Activated naive CD8-positive, alpha-beta T cell (primary cell): ENCODE data around the gene SPTBN2.

Experiments used
- H3K27ac Mint-ChIP-seq: one replicate; pipeline ENCODE4 v1.8.0; 2021; ENCODE audit warnings: mixed read lengths
- H3K27me3 Mint-ChIP-seq: one replicate; pipeline ENCODE4 v1.8.0; 2021; ENCODE audit warnings: mixed read lengths
- H3K36me3 Mint-ChIP-seq: one replicate; pipeline ENCODE4 v1.8.0; 2021; ENCODE audit warnings: mixed read lengths
- H3K4me1 Mint-ChIP-seq: one replicate; pipeline ENCODE4 v1.8.0; 2021; ENCODE audit warnings: low read depth, mixed read lengths
- H3K4me3 Mint-ChIP-seq: one replicate; pipeline ENCODE4 v1.8.0; 2021; ENCODE audit warnings: mild to moderate bottlenecking, mixed read lengths
- H3K9me3 Mint-ChIP-seq: one replicate; pipeline ENCODE4 v1.8.0; 2021; ENCODE audit warnings: low read depth, mixed read lengths

The SPTBN2 gene

DNA sequence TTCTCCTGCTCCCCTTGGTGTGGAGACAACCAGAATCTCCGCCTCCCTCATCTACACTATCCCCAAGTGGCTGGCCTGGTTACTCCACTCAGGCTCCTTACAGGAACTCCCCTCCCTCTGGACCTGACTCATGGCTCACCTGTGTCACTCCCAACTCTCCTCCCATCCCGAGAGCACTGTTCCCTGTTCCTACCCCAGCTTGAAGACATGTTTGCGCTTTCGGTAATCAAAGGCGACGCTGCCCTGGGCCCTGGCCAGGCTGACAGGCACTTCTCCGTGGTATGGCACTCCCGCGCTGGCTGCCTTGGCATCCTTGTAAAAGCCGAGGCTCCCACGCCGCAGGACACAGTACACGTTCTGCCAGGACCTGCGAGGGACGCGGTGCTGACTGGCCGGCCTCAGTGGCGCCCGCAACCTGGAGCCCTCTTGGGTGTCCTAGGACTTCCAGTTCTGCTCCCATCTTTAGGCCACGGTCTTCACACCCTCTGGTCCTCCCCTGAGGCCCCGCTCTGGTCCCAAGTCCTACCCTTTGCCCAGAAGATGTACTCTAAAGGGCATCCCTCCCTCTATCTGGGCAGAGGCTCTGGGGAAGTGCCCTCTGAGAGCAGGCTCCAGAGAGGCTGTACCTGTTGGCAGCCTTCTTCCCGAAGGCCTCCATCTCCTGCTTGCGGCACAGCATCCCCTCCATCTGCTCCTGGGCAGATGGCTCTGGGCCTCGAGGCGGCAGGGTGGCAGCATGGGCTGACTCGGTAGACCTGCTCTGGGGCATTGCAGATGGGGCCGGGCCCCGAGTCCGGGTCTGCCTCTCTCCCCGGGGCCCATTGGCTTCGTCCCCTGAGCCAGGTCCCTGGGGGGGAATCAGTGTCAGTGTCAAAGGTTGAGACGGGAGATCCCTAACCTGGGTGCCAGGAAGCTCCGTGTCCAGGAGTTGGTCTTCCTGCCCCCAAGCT is 41.9 kb downstream of the SPTBN2 start:
- Mint-ChIP-seq H3K36me3 (no peaks in the 10 kb centered on the region), H3K27ac (no peak overlapping the region), H3K9me3 (no peaks in the 10 kb centered on the region), H3K27me3 (no peaks in the 10 kb centered on the region), H3K4me1 (no peaks in the 10 kb centered on the region), H3K4me3 (no peak overlapping the region)

DNA sequence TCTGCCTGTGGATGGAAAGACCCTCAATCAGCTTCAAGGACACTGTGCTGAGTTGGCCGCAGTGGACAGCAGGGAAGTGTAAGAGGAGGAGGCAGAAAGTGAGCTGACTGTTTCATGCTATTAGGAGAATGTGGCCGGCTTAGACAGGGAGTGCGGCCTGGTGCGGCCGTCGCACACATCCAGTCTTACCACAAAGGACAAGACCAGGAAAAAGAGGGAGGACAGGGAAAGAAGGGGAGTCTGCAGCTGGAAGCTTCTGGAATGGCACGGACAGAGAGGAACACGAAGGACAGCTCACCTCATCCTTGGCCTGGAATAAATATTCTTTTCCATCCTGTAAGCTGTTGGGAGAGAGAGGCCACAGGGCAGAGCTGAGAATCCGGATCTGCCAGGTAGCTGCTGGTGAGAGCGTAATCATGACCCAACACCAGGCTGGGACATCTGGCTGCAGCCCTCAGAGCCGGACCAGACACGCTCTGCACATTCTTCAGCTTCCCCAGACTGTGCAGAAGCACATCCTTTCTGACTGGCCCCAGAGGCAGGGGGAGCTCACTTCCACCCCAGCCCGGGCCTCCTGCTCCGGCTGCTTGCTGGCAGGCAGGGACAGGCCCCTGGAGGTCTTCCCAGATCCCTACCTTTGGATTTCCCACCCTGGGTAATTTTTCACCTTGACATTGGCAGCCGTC is 42.8 kb downstream of the SPTBN2 start:
- Mint-ChIP-seq H3K4me3 (no peak overlapping the region), H3K27me3 (no peaks in the 10 kb centered on the region), H3K36me3 (no peaks in the 10 kb centered on the region), H3K9me3 (no peaks in the 10 kb centered on the region), H3K4me1 (no peaks in the 10 kb centered on the region), H3K27ac (no peak overlapping the region)

DNA sequence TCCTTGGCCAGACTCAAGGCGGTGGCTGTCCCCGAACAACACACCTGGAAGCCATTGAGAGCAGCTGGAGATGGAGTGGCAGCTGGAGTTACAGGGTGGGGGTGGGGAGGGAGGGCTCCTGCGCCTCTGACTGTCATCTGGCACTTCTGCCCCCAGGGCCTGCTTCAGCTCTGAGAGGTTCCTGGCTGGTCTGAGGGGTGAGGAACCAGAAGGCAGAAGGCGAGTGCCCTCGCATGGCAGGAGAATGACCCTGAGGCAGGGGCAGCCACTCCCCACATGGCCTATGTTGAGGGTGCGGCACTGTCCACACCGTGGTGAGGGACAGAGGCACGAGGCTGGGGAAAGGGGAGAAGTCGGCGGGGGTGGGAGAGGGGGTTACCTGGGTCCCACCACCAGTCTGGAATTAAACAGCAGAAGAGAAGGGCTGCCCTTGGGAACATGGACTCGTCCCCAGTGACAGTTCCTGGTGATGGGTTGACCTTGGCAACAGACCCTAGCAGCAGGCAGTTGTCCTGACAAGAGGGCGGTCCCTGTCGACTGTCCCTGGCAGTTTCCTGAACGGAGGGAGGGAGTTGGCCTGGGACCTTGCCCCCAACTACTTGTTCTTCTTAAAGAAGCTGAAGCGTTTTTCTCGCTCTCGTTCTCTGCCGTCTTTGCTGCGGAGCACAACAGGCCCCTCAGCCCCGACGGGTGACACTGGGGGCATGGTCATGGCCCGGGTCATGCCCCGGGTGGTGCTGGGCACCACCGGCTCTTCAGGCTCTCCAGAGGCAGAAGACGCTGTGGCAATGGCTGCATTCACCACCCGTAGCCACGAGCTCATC is 43.5 kb downstream of the SPTBN2 start:
- no peak overlapping the region for H3K4me3 Mint-ChIP-seq
- H3K9me3 Mint-ChIP-seq, result no peaks in the 10 kb centered on the region
- H3K27me3 Mint-ChIP-seq, result no peaks in the 10 kb centered on the region
- H3K27ac Mint-ChIP-seq, result no peak overlapping the region
- H3K4me1 Mint-ChIP-seq, result no peaks in the 10 kb centered on the region
- no peaks in the 10 kb centered on the region for H3K36me3 Mint-ChIP-seq

DNA sequence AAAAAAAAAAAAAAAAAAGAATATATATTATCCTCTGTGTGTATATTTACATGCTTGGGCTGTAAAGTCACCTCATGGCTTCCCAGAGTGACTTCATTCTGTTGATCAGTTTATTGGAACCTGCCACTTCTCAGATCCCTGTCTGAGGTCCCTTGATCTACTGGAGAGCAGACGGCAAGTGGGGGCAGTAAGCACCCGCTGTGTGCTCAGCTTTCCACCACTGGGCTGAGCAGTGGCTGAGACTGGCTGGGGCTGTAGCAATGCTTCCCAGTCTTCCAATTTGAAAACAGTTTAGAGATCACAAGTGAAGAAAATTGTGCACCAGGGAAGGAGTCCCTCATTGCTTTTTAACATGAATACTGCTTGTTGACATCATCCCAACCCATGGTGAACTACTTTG is 44.4 kb downstream of the SPTBN2 start:
- no peak overlapping the region for H3K4me3 Mint-ChIP-seq
- H3K27me3 Mint-ChIP-seq, result no peaks in the 10 kb centered on the region
- no peaks in the 10 kb centered on the region for H3K36me3 Mint-ChIP-seq
- H3K4me1 Mint-ChIP-seq, result no peaks in the 10 kb centered on the region
- no peaks in the 10 kb centered on the region for H3K9me3 Mint-ChIP-seq
- H3K27ac Mint-ChIP-seq, result no peak overlapping the region

DNA sequence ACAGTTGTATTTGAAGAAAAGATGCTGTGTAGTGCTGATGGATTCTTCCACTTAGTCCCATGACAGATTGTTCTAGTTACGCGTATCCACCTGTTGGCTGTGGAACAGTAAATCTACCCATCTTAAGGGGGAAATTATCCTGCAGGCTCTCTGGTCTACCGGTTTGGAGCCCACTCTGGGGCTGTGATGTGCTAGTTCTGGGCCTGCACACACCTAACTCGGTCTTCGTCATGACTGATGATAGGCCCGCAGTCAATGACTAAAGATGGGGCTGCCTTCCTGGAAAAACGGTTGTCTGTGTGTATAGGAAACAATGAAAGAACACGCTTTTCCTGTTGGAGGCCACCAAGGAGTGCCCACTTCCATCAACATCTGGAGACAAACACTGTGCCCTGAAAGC is 45.1 kb downstream of the SPTBN2 start:
- Mint-ChIP-seq H3K36me3 (no peaks in the 10 kb centered on the region), H3K4me3 (no peak overlapping the region), H3K9me3 (no peaks in the 10 kb centered on the region), H3K4me1 (no peaks in the 10 kb centered on the region), H3K27ac (no peak overlapping the region), H3K27me3 (no peaks in the 10 kb centered on the region)

DNA sequence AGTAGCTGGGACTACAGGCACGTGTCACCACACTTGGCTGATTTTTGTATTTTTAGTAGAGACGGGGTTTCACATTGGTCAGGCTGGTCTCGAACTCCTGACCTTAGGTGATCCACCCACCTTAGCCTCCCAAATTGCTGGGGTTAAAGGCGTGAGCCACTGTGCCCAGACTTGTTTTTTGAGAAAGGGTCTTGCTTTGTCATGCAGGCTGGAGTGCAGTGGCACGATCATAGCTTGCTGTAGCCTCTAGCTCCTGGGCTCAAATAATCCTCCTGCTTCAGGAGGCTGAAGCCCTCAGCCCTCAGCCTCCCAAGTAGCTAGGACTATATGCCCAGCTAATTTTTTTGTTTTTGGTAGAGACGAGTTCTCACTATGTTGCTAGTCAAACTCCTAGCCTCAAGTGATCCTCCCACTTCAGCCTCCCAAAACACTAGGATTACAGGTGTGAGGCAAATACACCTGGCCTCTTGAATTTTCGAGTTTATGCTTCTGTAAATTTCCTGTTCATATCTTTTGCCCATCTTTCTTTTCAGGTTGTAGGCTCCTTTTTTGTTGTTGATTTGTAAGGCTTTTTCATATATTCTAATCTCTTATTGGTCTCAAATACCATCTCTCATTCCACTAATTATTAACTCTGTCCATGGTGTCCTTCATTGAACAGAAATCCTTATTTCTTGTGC is 47.9 kb downstream of the SPTBN2 start:
- H3K4me1 Mint-ChIP-seq, result peaks cover 17% of the 10 kb centered on the region
- H3K9me3 Mint-ChIP-seq, result no peaks in the 10 kb centered on the region
- H3K36me3 Mint-ChIP-seq, result no peaks in the 10 kb centered on the region
- H3K27me3 Mint-ChIP-seq, result no peaks in the 10 kb centered on the region
- no peak overlapping the region for H3K4me3 Mint-ChIP-seq
- no peak overlapping the region for H3K27ac Mint-ChIP-seq

DNA sequence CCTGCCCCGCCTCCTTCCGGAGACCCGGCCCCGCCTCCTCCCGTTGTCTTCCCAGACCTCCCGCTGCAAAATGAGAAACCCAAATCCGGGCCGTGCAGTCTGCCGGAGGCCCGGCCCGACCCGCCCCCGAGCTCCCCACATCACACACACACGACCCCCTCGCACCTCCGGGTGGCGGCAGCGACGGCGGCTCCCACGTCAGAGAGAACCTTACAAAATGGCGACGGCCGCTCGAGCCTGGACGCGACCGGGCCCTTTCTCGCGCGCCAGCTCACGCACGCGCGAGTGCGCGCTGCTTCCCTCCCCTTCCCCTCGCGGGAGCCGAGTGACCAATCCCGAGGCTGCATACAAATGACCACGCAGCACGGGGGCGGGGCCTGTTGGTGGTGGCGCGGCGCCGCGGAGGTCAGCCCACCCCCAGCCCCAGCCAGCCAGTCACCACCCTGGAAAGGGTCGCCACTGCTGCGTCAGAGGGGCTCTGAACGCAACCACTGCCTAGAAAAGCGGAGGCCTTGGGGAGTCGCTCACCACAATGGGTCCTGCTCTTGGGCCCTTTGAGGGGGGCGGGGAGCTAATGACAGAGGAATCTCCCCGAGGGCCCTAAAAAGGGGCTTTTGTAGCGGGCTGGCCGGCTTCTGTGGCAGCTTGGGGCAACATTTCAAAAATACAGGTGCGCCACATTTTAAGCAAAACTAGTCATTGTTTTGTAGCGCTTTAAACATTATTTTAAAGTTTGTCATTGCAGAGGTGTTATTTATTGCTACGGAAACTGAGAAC is 51.2 kb downstream of the SPTBN2 start, which contains the start of gene RBM4B:
RBM4B (minus strand) TSS at position 289 of the 777 bp plus-strand sequence. CDS start 808 bp downstream, outside the sequence.
- peak within 1 kb of the TSS; percentile 96 for H3K4me3 Mint-ChIP-seq
- H3K9me3 Mint-ChIP-seq, result no peaks in the 10 kb centered on the region
- H3K27ac Mint-ChIP-seq, result peak within 1 kb of the TSS; percentile 98
- no peaks in the 10 kb centered on the region for H3K36me3 Mint-ChIP-seq
- H3K4me1 Mint-ChIP-seq, result peaks cover 36% of the 10 kb centered on the region
- H3K27me3 Mint-ChIP-seq, result no peaks in the 10 kb centered on the region

DNA sequence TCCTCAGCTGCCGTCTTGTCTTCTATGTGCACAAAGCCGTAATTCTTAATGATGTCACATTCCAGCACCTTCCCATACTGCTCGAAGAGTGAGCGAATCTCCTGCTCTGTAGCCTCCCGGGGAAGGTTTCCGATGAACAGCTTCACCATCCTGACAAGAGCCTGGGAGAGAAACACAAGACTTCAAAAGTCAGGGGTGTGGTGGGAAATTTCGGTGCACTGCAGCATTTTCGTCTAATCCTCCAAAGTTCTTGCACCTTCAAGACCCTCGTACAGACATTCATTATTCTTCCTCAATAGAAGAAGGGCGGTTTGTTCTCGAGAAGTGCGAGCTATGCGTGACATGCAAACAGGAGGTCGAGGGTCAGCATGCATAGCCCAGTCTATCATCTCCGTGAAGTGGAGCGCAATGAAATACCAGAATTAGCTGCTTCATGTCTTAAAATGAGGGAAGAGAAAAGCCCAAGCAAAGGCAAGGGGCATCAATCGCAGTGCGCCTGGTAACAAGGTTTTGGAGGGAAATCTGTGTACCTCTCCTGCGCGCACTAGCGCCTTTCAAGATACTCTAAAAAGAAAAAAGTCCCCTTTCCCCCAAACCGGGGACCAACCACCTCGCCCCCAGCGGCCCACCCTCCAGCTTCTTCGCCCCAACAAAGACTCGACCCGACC is 52.0 kb downstream of the SPTBN2 start:
- Mint-ChIP-seq H3K4me3 (peak overlapping the region; percentile 96), H3K36me3 (no peaks in the 10 kb centered on the region), H3K9me3 (no peaks in the 10 kb centered on the region), H3K27me3 (no peaks in the 10 kb centered on the region), H3K27ac (peak overlapping the region; percentile 98), H3K4me1 (peaks cover 36% of the 10 kb centered on the region)

DNA sequence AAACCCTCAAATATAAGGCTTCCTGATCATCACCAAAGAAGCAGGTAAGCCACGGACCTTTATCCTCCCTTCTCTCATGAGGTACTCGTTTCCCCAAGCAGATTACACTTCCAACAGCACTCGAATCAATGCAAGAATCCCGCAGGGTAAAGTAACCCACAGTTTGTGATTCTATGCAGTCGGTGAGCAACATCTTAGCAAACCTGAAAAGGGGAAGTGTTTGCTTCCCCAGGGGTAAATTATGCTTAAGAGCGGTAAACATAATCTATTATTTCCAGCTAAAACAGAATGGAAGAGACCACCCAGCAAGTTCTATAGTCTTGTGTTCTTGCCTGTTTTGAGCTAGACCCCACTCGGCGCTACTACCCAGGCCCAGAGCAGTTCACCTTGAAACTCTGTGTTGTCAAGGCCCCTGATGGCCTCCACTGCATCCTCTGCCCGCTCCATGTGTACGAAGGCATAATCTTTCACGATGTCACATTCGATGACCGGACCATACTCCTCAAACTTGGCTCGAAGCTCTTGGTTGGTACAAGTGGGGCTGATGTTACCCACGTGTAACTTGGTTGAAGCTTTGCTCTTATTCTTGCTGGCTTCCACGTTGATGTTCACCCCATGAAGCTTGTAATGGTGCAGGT is 52.6 kb downstream of the SPTBN2 start:
- no peaks in the 10 kb centered on the region for H3K27me3 Mint-ChIP-seq
- H3K9me3 Mint-ChIP-seq, result no peaks in the 10 kb centered on the region
- H3K36me3 Mint-ChIP-seq, result no peaks in the 10 kb centered on the region
- peak overlapping the region; percentile 98 for H3K27ac Mint-ChIP-seq
- peak overlapping the region; percentile 96 for H3K4me3 Mint-ChIP-seq
- H3K4me1 Mint-ChIP-seq, result peaks cover 38% of the 10 kb centered on the region

DNA sequence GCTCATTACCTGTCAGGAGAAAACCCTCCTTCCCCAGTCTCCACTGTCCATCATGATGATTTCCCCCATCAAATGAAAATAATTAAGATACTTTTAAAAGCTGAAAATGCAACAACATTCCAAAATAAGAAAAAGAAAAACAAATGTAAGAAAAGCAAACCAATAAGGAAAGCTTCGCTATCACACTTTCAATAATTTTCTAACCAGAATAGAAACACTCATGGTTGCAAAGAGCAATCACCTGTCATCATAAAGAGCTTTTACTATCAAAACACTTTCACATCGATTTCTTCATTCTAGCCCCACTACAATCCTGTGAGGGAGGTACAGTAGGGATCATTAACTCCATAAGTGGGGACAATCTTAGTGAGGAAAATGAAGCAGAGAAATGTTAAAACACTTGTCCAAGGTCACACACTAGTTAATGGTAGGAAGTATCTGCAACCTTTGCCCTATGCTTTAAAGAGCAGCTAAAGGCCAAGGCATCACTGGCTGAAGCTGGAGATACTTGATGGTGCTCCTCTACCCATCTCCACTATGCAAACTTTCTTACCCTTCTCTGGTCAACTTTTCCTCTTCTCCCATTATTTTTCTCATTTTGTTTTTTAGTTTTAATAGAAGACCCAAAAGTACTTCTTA is 53.9 kb downstream of the SPTBN2 start:
- H3K4me3 Mint-ChIP-seq, result peak overlapping the region; percentile 20
- H3K9me3 Mint-ChIP-seq, result no peaks in the 10 kb centered on the region
- no peaks in the 10 kb centered on the region for H3K27me3 Mint-ChIP-seq
- peaks cover 43% of the 10 kb centered on the region for H3K4me1 Mint-ChIP-seq
- peak overlapping the region; percentile 75 for H3K27ac Mint-ChIP-seq
- H3K36me3 Mint-ChIP-seq, result no peaks in the 10 kb centered on the region

DNA sequence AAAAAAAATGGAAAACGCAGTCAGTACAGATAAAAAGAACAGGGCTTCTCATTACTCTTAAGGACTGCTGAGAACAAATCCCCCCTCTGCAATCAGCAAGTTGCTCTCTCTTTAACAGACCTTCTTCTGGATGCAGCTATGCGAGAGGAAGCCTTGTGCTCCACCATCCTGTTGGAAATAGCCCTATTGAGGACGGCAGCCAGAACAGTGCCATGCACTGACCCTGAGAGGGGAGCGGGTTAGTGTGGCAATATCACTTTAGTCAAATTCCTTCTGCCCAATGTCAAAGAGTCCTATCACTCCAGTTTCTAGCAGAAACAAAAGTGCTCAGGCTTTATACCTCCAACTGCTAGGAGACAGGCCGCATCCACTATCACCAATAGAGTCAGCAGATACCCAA is 58.2 kb downstream of the SPTBN2 start:
- peaks cover 38% of the 10 kb centered on the region for H3K4me1 Mint-ChIP-seq

DNA sequence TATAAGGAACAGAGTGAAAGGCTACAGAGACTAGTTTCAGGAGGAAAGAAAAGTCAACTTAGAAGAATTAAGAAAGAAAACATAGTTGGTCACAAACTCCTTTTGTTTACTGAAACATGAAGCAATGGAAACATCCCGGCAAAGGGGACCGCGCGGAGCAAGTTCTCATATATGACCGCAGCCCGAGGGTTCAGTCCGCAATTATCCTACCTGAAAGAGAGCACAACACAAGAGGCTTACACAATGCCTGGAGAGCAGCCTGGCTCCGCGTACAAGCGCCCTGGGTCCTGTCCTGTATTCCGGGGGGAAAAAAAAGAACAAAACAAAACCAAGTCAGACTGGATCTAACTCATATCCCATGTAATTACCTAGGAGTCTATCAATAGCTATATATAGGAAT is 63.6 kb downstream of the SPTBN2 start:
- peaks cover 2% of the 10 kb centered on the region for H3K36me3 Mint-ChIP-seq
- no peak overlapping the region for H3K4me3 Mint-ChIP-seq
- H3K4me1 Mint-ChIP-seq, result peaks cover 39% of the 10 kb centered on the region
- no peaks in the 10 kb centered on the region for H3K9me3 Mint-ChIP-seq
- no peak overlapping the region for H3K27ac Mint-ChIP-seq
- H3K27me3 Mint-ChIP-seq, result no peaks in the 10 kb centered on the region

More for the DNA sequence above, 58.2 kb downstream of the SPTBN2 start:
- no peak overlapping the region for H3K4me3 Mint-ChIP-seq
- no peaks in the 10 kb centered on the region for H3K27me3 Mint-ChIP-seq
- peak overlapping the region; percentile 68 for H3K27ac Mint-ChIP-seq
- no peaks in the 10 kb centered on the region for H3K36me3 Mint-ChIP-seq
- H3K9me3 Mint-ChIP-seq, result no peaks in the 10 kb centered on the region
